Eye (tissue), 1 donor: ENCODE results near the gene ARHGEF4.
A peak's percentile ranks its signal among the peaks of the same experiment; 100 is the strongest.

Experiments used
- DNase-seq: peaks from one replicate; pipeline ENCODE4 v3.0.0-alpha.2; 2015

Gene ARHGEF4

GRCh38 chr2:131023758-131024157 lies 187.0 kb downstream of the ARHGEF4 start:
- no peak for DNase-seq

- DNase-seq: no peak
These were observed 190.2 kb downstream of the ARHGEF4 start for GRCh38 chr2:131026919-131027318.

GRCh38 chr2:131027566-131028528 lies 191.1 kb downstream of the ARHGEF4 start:
- DNase-seq: no peak

GRCh38 chr2:131029812-131030211 lies 193.1 kb downstream of the ARHGEF4 start:
- DNase-seq: no peak

GRCh38 chr2:131030478-131030971 lies 193.8 kb downstream of the ARHGEF4 start:
- no peak for DNase-seq

GRCh38 chr2:131031431-131031841 lies 194.7 kb downstream of the ARHGEF4 start:
- DNase-seq: no peak

- no peak for DNase-seq
These were observed 195.2 kb downstream of the ARHGEF4 start for GRCh38 chr2:131031875-131032274.

GRCh38 chr2:131032393-131032836 lies 195.7 kb downstream of the ARHGEF4 start:
- no peak for DNase-seq

- no peak for DNase-seq
These were observed 197.0 kb downstream of the ARHGEF4 start for GRCh38 chr2:131033786-131034121.

- DNase-seq: peak; percentile 80
These were observed 197.7 kb downstream of the ARHGEF4 start for GRCh38 chr2:131034122-131035051.

GRCh38 chr2:131035112-131035825 lies 198.6 kb downstream of the ARHGEF4 start:
- DNase-seq: peak; percentile 50

- peak; percentile 35 for DNase-seq
These were observed 199.1 kb downstream of the ARHGEF4 start for GRCh38 chr2:131035826-131036231.

GRCh38 chr2:131036269-131036668 lies 199.6 kb downstream of the ARHGEF4 start:
- no peak for DNase-seq

- no peak for DNase-seq
These were observed 200.1 kb downstream of the ARHGEF4 start for GRCh38 chr2:131036696-131037397.

GRCh38 chr2:131037398-131038257 lies 200.9 kb downstream of the ARHGEF4 start:
- no peak for DNase-seq

GRCh38 chr2:131038258-131039100 lies 201.8 kb downstream of the ARHGEF4 start:
- DNase-seq: no peak

GRCh38 chr2:131039101-131039440 lies 202.4 kb downstream of the ARHGEF4 start:
- DNase-seq: no peak

- DNase-seq: no peak
These were observed 202.8 kb downstream of the ARHGEF4 start for GRCh38 chr2:131039535-131039907.

GRCh38 chr2:131039908-131040660 lies 203.4 kb downstream of the ARHGEF4 start:
- no peak for DNase-seq
